GM18861 (cell line): ENCODE results near the gene FAM170A.

Experiments
- ATAC-seq: cut with Tn5 transposase; IDR thresholded peaks from one replicate; pipeline ENCODE4 v1.9.1; 2021; ENCODE audit not compliant: unreplicated experiment

The FAM170A gene

DNA sequence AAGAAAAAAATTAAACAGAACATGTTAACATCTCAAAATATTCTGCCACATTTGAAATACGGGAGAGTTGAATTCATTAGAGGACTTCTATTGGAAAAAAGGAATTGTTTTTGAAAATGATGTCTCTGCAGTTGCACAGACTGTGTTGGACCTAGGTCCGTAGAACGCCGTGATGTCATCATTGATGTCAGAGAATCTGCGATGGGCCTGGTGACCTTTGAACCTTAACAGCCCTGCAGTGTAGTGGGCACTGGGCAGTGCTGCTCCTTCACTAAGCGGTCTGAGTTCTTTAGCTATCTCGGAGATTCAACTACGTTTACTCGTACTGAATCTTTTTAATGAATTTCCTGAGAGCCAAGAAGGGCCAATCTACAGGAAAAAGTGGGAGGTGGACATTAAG, at the start of gene FAM170A:
TSS of gene FAM170A (plus strand) at position 220 of the 400 bp plus-strand sequence. CDS start 211 bp downstream, outside the sequence.
- ATAC-seq = no peak

GRCh38 chr5:119582987-119583386, 46.4 kb upstream of the FAM170A start:
- ATAC-seq = no peak

GRCh38 chr5:119583684-119584083, 45.7 kb upstream of the FAM170A start:
- ATAC-seq = peak; percentile 94

GRCh38 chr5:119596046-119596445, 33.3 kb upstream of the FAM170A start:
- no peak for ATAC-seq

- peak; percentile 85 for ATAC-seq
These were observed 31.5 kb upstream of the FAM170A start for GRCh38 chr5:119597728-119598298.

GRCh38 chr5:119613937-119614336, 15.4 kb upstream of the FAM170A start:
- ATAC-seq = no peak

GRCh38 chr5:119614838-119615237, 14.5 kb upstream of the FAM170A start:
- no peak for ATAC-seq

DNA sequence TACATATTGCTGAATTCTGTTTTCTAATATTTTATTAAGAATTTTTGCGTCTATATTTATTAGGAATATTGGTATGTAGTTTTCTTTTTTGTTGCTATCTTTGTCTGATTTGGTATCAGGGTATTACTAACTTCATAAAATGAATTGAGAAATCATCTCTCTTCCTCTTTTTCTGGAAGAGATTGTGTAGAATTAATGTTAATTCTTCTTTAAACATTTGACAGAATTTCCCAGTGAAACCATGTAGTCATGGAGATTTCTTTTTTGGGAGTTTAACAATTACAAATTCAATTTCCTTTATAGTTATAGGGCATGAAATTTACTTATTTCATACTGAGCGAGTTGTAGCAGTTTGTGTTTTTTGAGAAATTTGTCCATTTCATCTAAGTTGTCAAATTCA, 3.3 kb upstream of the FAM170A start:
- no peak for ATAC-seq

DNA sequence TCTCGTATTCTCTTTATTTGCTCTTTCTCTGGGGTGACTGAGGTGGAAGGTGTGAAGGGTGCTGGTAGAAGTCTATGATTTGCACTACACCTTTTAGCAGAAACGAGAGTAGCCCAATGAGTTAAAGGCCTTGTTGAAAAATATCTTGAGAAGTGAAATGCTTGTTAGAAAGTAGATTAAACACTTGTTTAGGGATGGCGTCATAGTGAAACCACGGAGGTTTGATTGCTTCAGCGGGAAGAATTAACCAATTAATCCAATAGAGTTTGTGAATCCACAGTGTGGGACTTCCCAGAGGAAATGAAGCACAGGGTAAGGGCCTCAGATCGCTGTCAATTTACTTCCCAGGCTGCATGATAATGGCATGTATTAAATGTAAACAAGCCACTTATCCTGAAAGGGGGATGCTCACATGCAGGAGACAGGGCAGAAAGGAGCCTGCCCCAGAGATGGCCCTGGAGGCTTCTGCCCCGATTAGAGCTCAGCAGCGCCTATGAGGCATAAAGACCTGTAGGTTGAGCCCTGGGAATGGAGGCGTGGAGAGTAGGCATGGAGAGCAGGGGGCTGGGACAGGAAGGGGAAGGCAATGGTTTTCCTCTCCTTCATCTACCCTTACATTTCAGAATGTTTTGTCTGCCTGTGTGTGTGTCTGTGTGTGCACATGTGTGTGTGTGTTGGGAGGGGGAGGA, 1.5 kb downstream of the FAM170A start:
- ATAC-seq = no peak

- ATAC-seq = peak; percentile 90
These were observed 2.3 kb downstream of the FAM170A start for GRCh38 chr5:119631660-119632059.

- ATAC-seq = no peak
These were observed 22.1 kb downstream of the FAM170A start for GRCh38 chr5:119651486-119651885.

DNA sequence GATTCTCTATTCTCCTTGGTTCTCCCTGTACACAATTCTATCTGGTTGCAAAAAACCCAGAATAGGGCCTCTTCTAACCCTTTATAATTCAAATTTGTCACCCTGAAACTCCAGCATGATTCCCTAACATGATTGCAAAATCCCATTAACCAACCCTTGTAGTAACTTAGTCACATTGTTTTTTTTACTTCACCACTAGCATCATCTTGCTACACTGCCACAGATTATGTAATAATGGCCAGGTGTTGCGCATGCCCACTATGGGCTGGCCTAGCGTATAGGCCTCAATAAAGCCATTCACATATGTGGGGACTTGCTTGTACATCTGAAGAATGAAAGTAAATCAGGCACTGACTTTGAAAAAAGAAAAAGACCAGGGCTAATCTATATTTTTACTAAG, 25.7 kb downstream of the FAM170A start:
- no peak for ATAC-seq

GRCh38 chr5:119656023-119656422, 26.7 kb downstream of the FAM170A start:
- no peak for ATAC-seq

- no peak for ATAC-seq
These were observed 37.2 kb downstream of the FAM170A start for GRCh38 chr5:119666542-119666941.

- ATAC-seq = no peak
These were observed 49.1 kb downstream of the FAM170A start for GRCh38 chr5:119678351-119679028.

DNA sequence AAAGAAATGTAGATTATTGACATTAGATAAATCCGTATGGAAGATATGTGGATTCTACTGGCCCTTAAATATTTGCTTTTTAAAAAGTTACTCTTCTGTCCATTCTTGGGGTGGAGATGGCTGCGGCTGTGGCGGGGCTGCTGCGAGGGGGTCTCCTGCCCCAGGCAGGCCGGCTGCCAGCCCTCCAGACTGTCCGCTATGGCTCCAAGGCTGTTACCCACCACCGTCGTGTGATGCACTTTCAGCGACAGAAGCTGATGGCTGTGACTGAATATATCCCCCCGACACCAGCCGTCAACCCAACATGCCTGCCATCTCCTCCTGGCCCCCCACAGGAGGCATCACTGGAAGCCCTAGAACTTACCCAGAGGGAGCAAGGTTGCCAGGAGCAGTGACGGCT, 50.7 kb downstream of the FAM170A start:
- ATAC-seq = no peak

GRCh38 chr5:119681734-119682133, 52.4 kb downstream of the FAM170A start:
- no peak for ATAC-seq

GRCh38 chr5:119682372-119682771, 53.0 kb downstream of the FAM170A start:
- ATAC-seq = no peak
